ENCODE results near the gene CA12. TPM values are rescaled to one million over a fixed set of nuclear protein-coding genes. Genes with fewer than 3 reads are reported as not detected.

Gene CA12
- total RNA-seq, 1 experiment from 2014 or later: 2.8 TPM

GRCh38 chr15:63374686-63375520 lies 6.7 kb downstream of the CA12 start:
- DNase-seq (ENCODE audit: low spot score) (no peak), ATAC-seq (no peak)
- Mint-ChIP-seq H3K36me3 (no peaks in the 10 kb centered on the region), H3K27me3 (ENCODE audit: low read depth) (peaks cover 13% of the 10 kb centered on the region), H3K9me3 (no peaks in the 10 kb centered on the region), H3K4me1 (peaks cover 27% of the 10 kb centered on the region), H3K4me3 (no peak overlapping the region), H3K27ac (no peak overlapping the region)
- no peak for TF ChIP-seq CREM (CRISPR knock-in tag; IDR thresholded peaks at IDR 0.05)
- no peak for TF ChIP-seq CTCF (IDR thresholded peaks at IDR 0.05)
- no peak for TF ChIP-seq NFYB (CRISPR knock-in tag; conservative IDR thresholded peaks at IDR 0.05; ENCODE audit: low read depth)
- TF ChIP-seq E2F1 (CRISPR knock-in tag; IDR thresholded peaks at IDR 0.05): no peak
- TF ChIP-seq MYBL2 (CRISPR knock-in tag; IDR thresholded peaks at IDR 0.05): no peak
- no peak for TF ChIP-seq ESRRA (CRISPR knock-in tag; IDR thresholded peaks at IDR 0.05; ENCODE audit: borderline replicate concordance)
- no peak for TF ChIP-seq IRF2 (CRISPR knock-in tag; IDR thresholded peaks at IDR 0.05; ENCODE audit: borderline replicate concordance, low read depth)
- no peak for TF ChIP-seq ZBTB43 (CRISPR knock-in tag; IDR thresholded peaks at IDR 0.05)
- TF ChIP-seq ERG (CRISPR knock-in tag; IDR thresholded peaks at IDR 0.05): no peak
- TF ChIP-seq ELF4 (CRISPR knock-in tag; IDR thresholded peaks at IDR 0.05; ENCODE audit: low read depth): no peak
- no peak for TF ChIP-seq IRF1 (CRISPR knock-in tag; IDR thresholded peaks at IDR 0.05)
- no peak for TF ChIP-seq ZBTB21 (CRISPR knock-in tag; IDR thresholded peaks at IDR 0.05; ENCODE audit: borderline replicate concordance)
- no peak for TF ChIP-seq ATF1 (CRISPR knock-in tag; IDR thresholded peaks at IDR 0.05)
- TF ChIP-seq ZNF396 (CRISPR knock-in tag; IDR thresholded peaks at IDR 0.05; ENCODE audit: borderline replicate concordance): no peak
- no peak for TF ChIP-seq RORB (CRISPR knock-in tag; IDR thresholded peaks at IDR 0.05)
- no peak for TF ChIP-seq ZNF512 (CRISPR knock-in tag; IDR thresholded peaks at IDR 0.05; ENCODE audit: borderline replicate concordance)
- no peak for TF ChIP-seq ATF2 (CRISPR knock-in tag; IDR thresholded peaks at IDR 0.05; ENCODE audit: borderline replicate concordance, low read depth)
- TF ChIP-seq CREB1 (CRISPR knock-in tag; IDR thresholded peaks at IDR 0.05): no peak
- TF ChIP-seq ZNF671 (CRISPR knock-in tag; IDR thresholded peaks at IDR 0.05): no peak
- TF ChIP-seq ETV6 (CRISPR knock-in tag; IDR thresholded peaks at IDR 0.05): no peak
- ChIA-PET CTCF (no interaction called here), POLR2A (no interaction called here)
